Ovary (tissue), 9 donors: Measurements from ENCODE around the gene SLC16A12. TPM values are rescaled to one million over a fixed set of nuclear protein-coding genes. Genes with fewer than 3 reads are reported as not detected.

Experiments used
- DNase-seq, 5 donors: peaks; one replicate each; pipeline ENCODE4 v3.0.0-alpha.2; 2019 to 2020
- H3K27ac ChIP-seq, 2 donors: fragments of 200-600 bp; one replicate each; pipeline versions ENCODE4 v1.5.1 to v1.8.0; 2019 to 2022
- H3K27me3 ChIP-seq: fragments of 200-600 bp; one replicate; pipeline ENCODE4 v1.8.0; 2022
- H3K36me3 ChIP-seq: fragments of 200-600 bp; sonication (generic); one replicate; pipeline ENCODE4 v1.5.1; 2019
- H3K4me1 ChIP-seq: one replicate; pipeline ENCODE4 v1.8.1; 2013; ENCODE audit warnings: mild to moderate bottlenecking, moderate library complexity; ENCODE audit not compliant: insufficient read depth
- H3K4me3 ChIP-seq: fragments of 200-600 bp; sonication (generic); one replicate; pipeline ENCODE4 v1.5.1; 2017
- H3K9me3 ChIP-seq, 2 donors: fragments of 200-600 bp in 1 of 2; sonication (generic) in 1 of 2; one replicate each; pipeline versions ENCODE4 v1.5.1 to v1.8.1; 2013 to 2019; ENCODE audit warnings: mild to moderate bottlenecking in 1 of 2, moderate library complexity in 1 of 2
- CTCF ChIP-seq, 3 donors: fragments of 450-650 bp in 2 of 3; fragments of 200-600 bp in 1 of 3; IDR thresholded peaks; one replicate each; pipeline versions ENCODE4 v1.5.1 to v1.8.0; 2016 to 2022; ENCODE audit warnings: antibody characterized with exemption in 3 of 3, mild to moderate bottlenecking in 1 of 3
- EP300 ChIP-seq: sonication (generic); formaldehyde crosslinking; IDR thresholded peaks from one replicate; pipeline ENCODE4 v1.6.1; 2017; ENCODE audit warnings: antibody characterized with exemption
- POLR2A ChIP-seq: fragments of 450-650 bp; IDR thresholded peaks from one replicate; pipeline ENCODE4 v1.6.1; 2017; ENCODE audit warnings: antibody characterized with exemption, mild to moderate bottlenecking, moderate library complexity
- WGBS, 3 donors: extraction: QIAGEN DNeasy Blood & Tissue Kit in 1 of 3; methylation state at CpG; one replicate each; pipeline versions ENCODE4 v1.1.5 to v1.1.7; 2013 to 2017; 5-methylcytosine and 5-hydroxymethylcytosine counted together
- intact Hi-C, 4 donors: fragments of 100-400 bp; cut with DNase I; formaldehyde crosslinking; loops; one replicate each; pipeline versions ENCODE4 v1.11.0 to v1.15.1; 2022 to 2023
- polyA plus RNA-seq, 2 donors: library from polyadenylated mRNA; stranded (reverse); fragments of 200-250 nt in 1 of 2; fragments of 350-450 nt in 1 of 2; fragmentation: Illumina TruSeq in 1 of 2; extraction: RNeasy Lipid Tissue Mini Kit (QIAGEN cat#74804) in 1 of 2; gene quantifications; one replicate each; pipeline ENCODE4 v1.2.3, GENCODE V29; 2013 to 2014
- total RNA-seq, 7 donors: library from RNA; depleted of rRNA in 2 of 7; stranded (reverse); fragments of >200 nt in 2 of 7; fragmentation: NEBNext Ultra II Directional in 3 of 7; extraction: Animal tissue kit (Norgen Biotek cat#: 25700) in 3 of 7; gene quantifications; one replicate each; pipeline versions ENCODE4 v1.1.0 to v1.2.4, GENCODE V29; 2016 to 2023
- donor health status: DM: no; HTN: no; CAD: no; lungs with moderate emphysema.
- donor health status: DM: no; HTN: no; CAD: no.
- donor health status: Bipolar disorder and iron deficiency.
- donor health status: DM: yes; HTN: yes; CAD: no.
- donor health status: DM: no; HTN: no; CAD: no.
- donor health status: DM: yes; HTN: yes; CAD: no.

Gene SLC16A12
- total and polyA plus RNA-seq, 9 donors = 0.05 to 4.7 (median 1.1) TPM

DNA sequence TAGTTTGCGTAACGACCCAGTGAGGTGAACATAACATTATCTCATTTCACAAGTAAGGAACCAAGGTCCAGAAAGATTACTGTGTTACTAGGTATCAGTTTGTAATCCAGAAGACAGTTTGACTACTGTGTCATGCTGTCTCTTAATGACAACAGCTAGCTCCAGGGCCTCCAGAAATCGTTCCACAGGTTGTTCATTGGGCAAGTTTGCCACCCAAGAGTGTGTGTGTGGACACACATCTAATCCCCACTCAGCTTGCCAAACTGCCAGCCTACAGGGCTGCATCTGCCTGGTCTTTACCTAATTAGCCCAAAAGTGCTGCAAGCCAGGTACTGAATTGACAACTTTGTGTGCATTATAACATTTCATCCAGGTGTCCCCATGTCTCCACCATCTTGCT is 27.9 kb upstream of the SLC16A12 start:
- no peak overlapping the region for H3K4me3 ChIP-seq
- DNase-seq = no peak
- no peaks in the 10 kb centered on the region for H3K27me3 ChIP-seq
- peaks cover 2% of the 10 kb centered on the region for H3K4me1 ChIP-seq
- 92 to 99% (median 96%) methylated on average over 3 of the region's 3 CpGs for WGBS, 3 donors
- intact Hi-C loops = loop anchor here in 3 of 4 donors (2.0 to 5.0 kb wide), 3 partner anchors 136 to 306 kb away; no protein-coding TSS in a partner anchor
- TF ChIP-seq EP300 (no peak), CTCF (IDR thresholded peaks at IDR 0.05) (no peak), POLR2A (no peak)
- H3K27ac ChIP-seq = no peak overlapping the region
- no peaks in the 10 kb centered on the region for H3K9me3 ChIP-seq
- H3K36me3 ChIP-seq = no peaks in the 10 kb centered on the region

GRCh38 chr10:89556600-89556999 is 21.2 kb upstream of the SLC16A12 start:
- TF ChIP-seq EP300 = no peak
- TF ChIP-seq POLR2A = no peak
- TF ChIP-seq CTCF (IDR thresholded peaks at IDR 0.05) = no peak
- Histone ChIP-seq H3K27me3 (no peaks in the 10 kb centered on the region), H3K4me1 (no peaks in the 10 kb centered on the region), H3K9me3 (no peaks in the 10 kb centered on the region), H3K4me3 (no peak overlapping the region), H3K27ac (no peak overlapping the region), H3K36me3 (no peaks in the 10 kb centered on the region)
- no peak for DNase-seq
- intact Hi-C loops = loop anchor here in 1 of 4 donors (5.0 kb wide), 1 partner anchor 129 kb away; no protein-coding TSS in a partner anchor
- WGBS, 3 donors = 88 to 100% (median 98%) methylated on average over 1 of the region's 1 CpG

- Histone ChIP-seq H3K27me3 (no peaks in the 10 kb centered on the region), H3K9me3 (no peaks in the 10 kb centered on the region), H3K36me3 (no peaks in the 10 kb centered on the region), H3K4me3 (no peak overlapping the region), H3K4me1 (no peaks in the 10 kb centered on the region), H3K27ac (no peak overlapping the region)
- TF ChIP-seq EP300 = no peak
- TF ChIP-seq POLR2A = no peak
- no peak for TF ChIP-seq CTCF (IDR thresholded peaks at IDR 0.05)
- DNase-seq = no peak
- 82 to 85% (median 84%) methylated on average over 7 of the region's 7 CpGs for WGBS, 3 donors
- intact Hi-C loops = loop anchor here in 1 of 4 donors (5.0 kb wide), 1 partner anchor 129 kb away; no protein-coding TSS in a partner anchor
These were observed 20.5 kb upstream of the SLC16A12 start for GRCh38 chr10:89555688-89556445.

- no peak for DNase-seq
- Histone ChIP-seq H3K27me3 (no peaks in the 10 kb centered on the region), H3K9me3 (no peaks in the 10 kb centered on the region), H3K4me3 (no peak overlapping the region), H3K36me3 (no peaks in the 10 kb centered on the region), H3K4me1 (no peaks in the 10 kb centered on the region), H3K27ac (no peak overlapping the region)
- TF ChIP-seq CTCF (IDR thresholded peaks at IDR 0.05) (no peak), POLR2A (no peak)
- intact Hi-C loops = no loop called here
- 74 to 94% (median 93%) methylated on average over 1 of the region's 1 CpG for WGBS, 3 donors
These were observed 19.0 kb upstream of the SLC16A12 start for GRCh38 chr10:89554433-89554832.
